AG09319 (cell line): ENCODE data around the gene YWHAG.

ENCODE experiments used
- DNase-seq: peaks from one replicate; pipeline ENCODE4 v3.0.0-alpha.2; 2010; ENCODE audit warnings: low read depth; ENCODE audit errors: extremely low read depth
- TF ChIP-seq, protein P1 (sequence below): IDR thresholded peaks from 2 replicates; pipeline ENCODE4 v1.5.1; 2011; ENCODE audit warnings: low read depth, mild to moderate bottlenecking, inconsistent platforms, low read length, moderate library complexity

YWHAG gene

DNA sequence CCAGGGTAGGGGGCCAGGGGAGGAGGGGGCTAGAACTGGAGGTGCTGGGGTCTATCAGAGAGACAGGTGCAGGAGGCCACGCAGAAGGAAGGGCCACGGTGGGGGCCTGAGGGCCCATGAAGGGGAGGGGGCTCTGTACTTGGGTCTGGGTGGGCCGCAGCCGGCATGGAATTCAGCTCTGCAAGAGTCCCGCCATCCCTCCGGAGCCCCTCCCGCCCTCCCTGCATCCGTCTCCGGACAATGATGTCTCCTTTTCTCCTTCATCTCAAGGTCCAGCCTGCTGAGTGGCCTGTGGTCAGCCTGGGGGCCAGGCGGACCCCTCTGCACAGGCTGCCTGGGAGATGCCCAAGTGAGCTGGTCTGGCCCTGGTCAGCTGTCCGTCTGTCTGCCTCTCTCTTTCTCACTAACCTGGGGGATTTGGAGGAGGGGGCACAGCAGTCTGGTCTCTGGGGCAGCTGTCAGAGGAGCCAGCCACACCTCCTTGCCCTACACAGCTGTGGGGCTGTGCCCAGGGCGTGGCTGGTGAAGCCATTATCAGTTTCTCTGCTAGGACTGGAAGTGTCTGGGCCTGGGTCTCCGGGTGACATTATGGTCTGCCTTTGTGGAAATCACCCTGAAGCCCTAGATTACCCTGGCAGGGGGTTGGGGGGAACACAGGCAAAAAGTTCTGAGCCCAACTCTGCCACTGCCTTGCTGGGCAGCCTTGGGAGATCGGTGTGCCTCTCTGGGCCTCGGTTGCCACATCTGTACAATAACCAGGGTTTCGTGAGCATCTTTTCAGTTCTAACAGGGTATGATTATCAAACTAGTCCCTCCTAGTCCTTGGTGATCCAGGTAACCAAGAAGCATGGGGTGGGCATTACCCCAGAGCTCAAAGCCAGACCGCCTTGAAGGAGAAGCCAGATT lies 75.3 kb downstream of the YWHAG start:
- TF ChIP-seq, protein P1, sequence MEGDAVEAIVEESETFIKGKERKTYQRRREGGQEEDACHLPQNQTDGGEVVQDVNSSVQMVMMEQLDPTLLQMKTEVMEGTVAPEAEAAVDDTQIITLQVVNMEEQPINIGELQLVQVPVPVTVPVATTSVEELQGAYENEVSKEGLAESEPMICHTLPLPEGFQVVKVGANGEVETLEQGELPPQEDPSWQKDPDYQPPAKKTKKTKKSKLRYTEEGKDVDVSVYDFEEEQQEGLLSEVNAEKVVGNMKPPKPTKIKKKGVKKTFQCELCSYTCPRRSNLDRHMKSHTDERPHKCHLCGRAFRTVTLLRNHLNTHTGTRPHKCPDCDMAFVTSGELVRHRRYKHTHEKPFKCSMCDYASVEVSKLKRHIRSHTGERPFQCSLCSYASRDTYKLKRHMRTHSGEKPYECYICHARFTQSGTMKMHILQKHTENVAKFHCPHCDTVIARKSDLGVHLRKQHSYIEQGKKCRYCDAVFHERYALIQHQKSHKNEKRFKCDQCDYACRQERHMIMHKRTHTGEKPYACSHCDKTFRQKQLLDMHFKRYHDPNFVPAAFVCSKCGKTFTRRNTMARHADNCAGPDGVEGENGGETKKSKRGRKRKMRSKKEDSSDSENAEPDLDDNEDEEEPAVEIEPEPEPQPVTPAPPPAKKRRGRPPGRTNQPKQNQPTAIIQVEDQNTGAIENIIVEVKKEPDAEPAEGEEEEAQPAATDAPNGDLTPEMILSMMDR: no peak
- no peak for DNase-seq

DNA sequence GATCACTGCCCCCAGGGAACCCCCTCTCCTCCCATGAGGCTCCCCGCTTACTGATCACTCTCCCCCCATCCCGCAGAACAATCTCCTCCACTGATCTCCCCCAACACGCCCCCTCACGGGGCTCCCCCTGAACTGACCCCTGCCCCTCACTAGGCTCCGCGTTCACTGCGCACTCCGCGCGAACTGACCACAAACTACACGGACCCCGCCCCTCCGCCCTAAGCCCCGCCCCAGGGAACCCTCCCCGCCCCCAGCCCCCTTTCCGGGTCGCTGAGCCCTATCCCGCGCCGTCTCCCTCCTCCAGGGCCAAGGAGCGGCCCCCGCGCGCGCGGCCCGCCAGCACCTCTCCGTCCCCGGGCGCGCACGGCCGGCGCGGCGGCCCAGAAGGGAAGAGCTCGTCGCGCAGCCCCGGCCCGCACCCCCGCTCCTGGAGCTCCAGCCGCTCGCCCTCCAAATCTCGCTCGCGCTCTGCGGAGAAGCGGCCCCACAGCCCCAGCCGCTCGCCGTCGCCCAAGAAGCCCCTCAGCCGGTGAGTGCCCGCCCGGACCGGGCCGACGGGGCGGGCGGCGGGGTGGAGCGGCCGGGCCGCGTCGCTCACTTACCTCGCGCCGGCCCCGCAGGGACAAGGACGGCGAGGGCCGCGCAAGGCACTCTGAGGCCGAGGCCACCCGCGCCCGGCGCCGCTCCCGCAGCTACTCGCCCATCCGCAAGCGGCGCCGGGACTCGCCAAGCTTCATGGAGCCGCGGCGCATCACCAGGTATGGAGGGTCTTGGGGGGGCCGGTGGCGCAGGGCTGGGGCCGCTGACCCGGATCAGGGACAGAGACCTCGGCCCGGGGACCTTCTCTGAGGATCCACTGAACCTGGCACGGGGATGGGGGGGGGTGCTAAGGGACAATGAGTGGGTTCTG lies 76.2 kb downstream of the YWHAG start:
- DNase-seq: no peak
- TF ChIP-seq, protein P1: no peak

DNA sequence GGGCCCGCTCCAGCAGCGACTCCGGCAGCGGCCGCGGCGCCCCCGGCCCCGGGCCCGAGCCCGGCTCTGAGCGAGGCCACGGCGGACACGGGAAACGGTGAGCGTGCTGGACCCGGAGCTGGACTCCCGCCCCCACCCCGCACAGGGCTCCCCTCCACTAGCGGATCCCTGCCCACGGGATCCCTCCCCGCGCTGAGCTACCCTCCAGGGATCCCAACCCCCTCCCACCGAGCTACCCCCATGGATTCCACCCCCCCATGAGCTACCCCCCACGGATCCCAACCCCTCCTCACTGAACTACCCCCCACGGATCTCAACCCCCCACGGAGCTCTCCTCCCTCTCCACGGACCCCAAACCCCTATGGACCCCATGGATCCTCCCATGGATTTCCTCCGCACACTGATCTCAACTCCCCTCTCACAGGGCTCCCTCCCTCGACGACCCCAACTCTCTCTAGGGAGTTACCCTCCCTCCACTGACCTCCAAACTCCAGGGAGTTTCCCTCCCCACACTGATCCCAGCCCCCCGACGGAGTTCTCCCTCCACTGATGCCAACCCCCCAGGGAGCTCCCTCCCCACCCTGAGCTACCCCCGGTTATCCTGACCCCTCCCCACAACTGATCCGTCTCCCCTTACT lies 77.0 kb downstream of the YWHAG start:
- TF ChIP-seq, protein P1: no peak
- no peak for DNase-seq

DNA sequence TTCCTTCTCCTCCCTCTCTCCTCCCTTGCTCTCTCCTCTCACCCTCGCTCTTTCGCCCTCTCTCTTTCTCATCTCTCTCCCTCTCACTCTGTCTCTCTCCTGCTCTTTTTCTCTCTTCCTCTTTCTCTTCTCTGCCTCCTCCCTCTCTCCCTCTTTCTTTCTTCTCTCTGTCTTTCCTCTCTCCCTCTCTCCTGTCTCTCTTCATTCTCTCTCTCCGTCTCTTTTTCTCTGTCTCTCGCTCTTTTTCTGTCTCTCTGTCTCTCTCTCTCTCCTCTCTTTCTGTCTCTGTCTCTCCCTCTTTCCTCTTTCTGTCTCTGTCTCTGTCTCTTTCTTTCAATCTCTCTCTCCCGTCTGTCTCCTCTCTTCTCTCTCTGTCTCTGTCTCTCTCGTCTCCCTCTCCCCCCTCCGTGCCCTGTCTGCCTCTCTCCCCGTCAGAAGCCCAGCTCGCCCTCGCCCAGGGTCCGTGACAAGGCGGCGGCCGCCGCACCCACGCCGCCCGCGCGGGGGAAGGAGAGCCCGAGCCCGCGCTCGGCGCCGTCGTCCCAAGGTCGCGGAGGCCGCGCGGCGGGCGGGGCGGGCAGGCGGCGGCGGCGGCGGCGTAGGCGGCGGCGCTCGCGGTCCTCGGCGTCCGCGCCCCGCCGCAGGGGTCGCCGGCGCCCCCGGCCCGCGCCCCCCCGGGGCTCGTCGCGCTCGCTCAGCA lies 77.6 kb downstream of the YWHAG start:
- DNase-seq: no peak
- TF ChIP-seq, protein P1: no peak

DNA sequence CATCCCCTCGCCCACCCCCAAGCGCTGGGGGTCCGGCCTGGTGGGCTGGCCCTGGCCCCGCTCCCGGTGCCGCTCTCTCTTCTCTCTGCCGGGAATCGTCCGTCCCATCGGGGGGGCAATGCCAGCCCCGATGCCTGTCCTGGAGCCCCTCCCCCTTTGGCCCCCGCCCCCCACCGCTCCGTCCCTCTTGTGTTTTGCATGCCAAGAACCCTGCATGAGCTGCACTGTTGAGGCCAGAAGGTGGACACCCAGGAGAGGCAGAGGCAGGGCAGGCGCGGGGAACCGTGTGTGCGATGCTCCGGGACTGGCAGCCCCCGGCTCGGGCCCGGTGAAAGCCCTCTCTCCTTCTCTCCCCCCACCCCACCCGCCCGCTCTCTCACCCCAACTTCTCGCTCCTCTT lies 78.4 kb downstream of the YWHAG start:
- TF ChIP-seq, protein P1: no peak
- DNase-seq: no peak

DNA sequence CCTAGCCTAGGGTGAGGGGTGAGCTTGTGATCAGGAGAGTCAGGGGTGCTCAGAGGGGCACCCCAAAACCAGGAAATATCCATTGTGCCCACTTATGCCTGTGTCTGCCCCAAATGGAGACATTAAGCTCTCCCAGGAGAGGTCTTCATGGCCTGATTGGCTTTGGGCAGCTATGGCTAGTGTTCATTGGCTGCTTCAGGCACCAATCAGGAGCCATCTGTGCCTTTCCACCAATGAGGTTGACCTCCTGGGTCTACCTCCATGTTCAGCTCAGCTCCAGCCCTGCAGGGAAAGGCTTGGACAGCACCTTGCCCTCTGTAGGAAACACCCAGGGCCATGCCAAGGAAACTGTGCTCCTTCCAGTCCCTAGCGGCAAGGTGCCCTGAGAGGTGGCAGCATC lies 80.3 kb downstream of the YWHAG start:
- TF ChIP-seq, protein P1: no peak
- DNase-seq: no peak
